Measurements from ENCODE around the gene ZNF865.

DNA sequence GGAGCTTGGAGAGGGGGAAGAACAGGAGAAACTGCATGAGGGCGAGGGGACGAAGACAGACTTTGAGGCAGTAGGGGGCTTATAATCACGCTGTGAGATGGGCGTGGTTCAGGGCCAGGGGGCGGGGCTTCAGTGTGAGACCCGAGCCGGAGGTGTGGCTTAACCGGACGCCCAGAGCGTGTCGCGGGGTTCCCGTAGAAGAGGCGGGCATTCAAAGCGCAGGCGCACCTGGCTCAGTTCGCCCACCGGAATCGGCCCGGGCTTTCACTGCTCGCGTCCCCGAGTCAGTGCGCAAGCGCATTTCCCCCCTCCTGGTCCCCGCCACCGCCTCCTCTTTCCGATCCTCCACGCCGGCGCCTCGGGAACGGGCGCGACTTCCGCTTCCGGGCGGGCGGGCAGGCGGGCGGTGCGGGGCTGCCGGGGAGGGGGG lies 225 bp upstream of the ZNF865 start:
- TF ChIP-seq, protein P1, sequence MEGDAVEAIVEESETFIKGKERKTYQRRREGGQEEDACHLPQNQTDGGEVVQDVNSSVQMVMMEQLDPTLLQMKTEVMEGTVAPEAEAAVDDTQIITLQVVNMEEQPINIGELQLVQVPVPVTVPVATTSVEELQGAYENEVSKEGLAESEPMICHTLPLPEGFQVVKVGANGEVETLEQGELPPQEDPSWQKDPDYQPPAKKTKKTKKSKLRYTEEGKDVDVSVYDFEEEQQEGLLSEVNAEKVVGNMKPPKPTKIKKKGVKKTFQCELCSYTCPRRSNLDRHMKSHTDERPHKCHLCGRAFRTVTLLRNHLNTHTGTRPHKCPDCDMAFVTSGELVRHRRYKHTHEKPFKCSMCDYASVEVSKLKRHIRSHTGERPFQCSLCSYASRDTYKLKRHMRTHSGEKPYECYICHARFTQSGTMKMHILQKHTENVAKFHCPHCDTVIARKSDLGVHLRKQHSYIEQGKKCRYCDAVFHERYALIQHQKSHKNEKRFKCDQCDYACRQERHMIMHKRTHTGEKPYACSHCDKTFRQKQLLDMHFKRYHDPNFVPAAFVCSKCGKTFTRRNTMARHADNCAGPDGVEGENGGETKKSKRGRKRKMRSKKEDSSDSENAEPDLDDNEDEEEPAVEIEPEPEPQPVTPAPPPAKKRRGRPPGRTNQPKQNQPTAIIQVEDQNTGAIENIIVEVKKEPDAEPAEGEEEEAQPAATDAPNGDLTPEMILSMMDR (IDR thresholded peaks at IDR 0.05), result no peak
- peak in 2 of 3 donors; percentile 42 to 60 for TF ChIP-seq POLR2A (IDR thresholded peaks at IDR 0.05)

All from body of pancreas (tissue), 4 donors.